H9 (cell line): Measurements from ENCODE around the gene LDHD. TPM values are rescaled to one million over a fixed set of nuclear protein-coding genes. Genes with fewer than 3 reads are reported as not detected.

Experiments
- DNase-seq: peaks from one replicate; pipeline ENCODE4 v3.0.0-alpha.2; 2017
- H2AFZ ChIP-seq: one replicate; pipeline ENCODE4 v1.6.1; 2013; ENCODE audit warnings: mild to moderate bottlenecking, low read length, control low read depth, moderate library complexity
- H2AK5ac ChIP-seq: 2 replicates; pipeline ENCODE4 v1.6.1; 2013; ENCODE audit warnings: low read length, control low read depth, mixed read lengths; ENCODE audit not compliant: insufficient read length
- H2BK120ac ChIP-seq: one replicate; pipeline ENCODE4 v1.6.1; 2013; ENCODE audit warnings: low read depth, mild to moderate bottlenecking, low read length, control low read depth, inconsistent platforms; ENCODE audit not compliant: poor library complexity, severe bottlenecking
- H2BK12ac ChIP-seq: 2 replicates; pipeline ENCODE4 v1.6.1; 2013; ENCODE audit warnings: low read length, control low read depth, mixed read lengths, low read depth; ENCODE audit not compliant: insufficient read length
- H2BK15ac ChIP-seq: 2 replicates; pipeline ENCODE4 v1.6.1; 2013; ENCODE audit warnings: low read depth, low read length, control low read depth
- H2BK20ac ChIP-seq: one replicate; pipeline ENCODE4 v1.6.1; 2013; ENCODE audit warnings: low read depth, mild to moderate bottlenecking, low read length, control low read depth, inconsistent platforms; ENCODE audit not compliant: poor library complexity, severe bottlenecking
- H2BK5ac ChIP-seq: 2 replicates; pipeline ENCODE4 v1.6.1; 2013; ENCODE audit warnings: low read length, control low read depth, mixed read lengths; ENCODE audit not compliant: insufficient read length
- H3K14ac ChIP-seq: 2 replicates; pipeline ENCODE4 v1.6.1; 2013; ENCODE audit warnings: low read length, control low read depth; ENCODE audit not compliant: insufficient read depth
- H3K18ac ChIP-seq: 2 replicates; pipeline ENCODE4 v1.6.1; 2013; ENCODE audit warnings: low read depth, mild to moderate bottlenecking, mixed read lengths, low read length, control low read depth; ENCODE audit not compliant: insufficient read length
- H3K23ac ChIP-seq: 2 replicates; pipeline ENCODE4 v1.6.1; 2013; ENCODE audit warnings: low read length, control low read depth, mixed read lengths, low read depth; ENCODE audit not compliant: insufficient read length
- H3K23me2 ChIP-seq: 2 replicates; pipeline ENCODE4 v1.6.1; 2013; ENCODE audit warnings: low read depth, mild to moderate bottlenecking, mixed read lengths, low read length, control low read depth; ENCODE audit not compliant: insufficient read length, poor library complexity, severe bottlenecking
- H3K27ac ChIP-seq: 2 replicates; pipeline ENCODE4 v1.5.1; 2013; ENCODE audit warnings: low read length, control low read depth, mixed read lengths, low read depth; ENCODE audit not compliant: insufficient read length
- H3K27me3 ChIP-seq: 2 replicates; pipeline ENCODE4 v1.6.1; 2013; ENCODE audit warnings: low read length, control low read depth, inconsistent platforms; ENCODE audit not compliant: insufficient read depth
- H3K4ac ChIP-seq: 2 replicates; pipeline ENCODE4 v1.6.1; 2013; ENCODE audit warnings: low read depth, mild to moderate bottlenecking, control low read depth, inconsistent platforms, low read length, moderate library complexity
- H3K4me1 ChIP-seq: 2 replicates; pipeline ENCODE4 v1.6.1; 2013; ENCODE audit warnings: low read length, control low read depth, inconsistent platforms; ENCODE audit not compliant: insufficient read depth
- H3K4me2 ChIP-seq: 2 replicates; pipeline ENCODE4 v1.6.1; 2013; ENCODE audit warnings: low read length, control low read depth, mixed read lengths; ENCODE audit not compliant: insufficient read length, insufficient read depth
- H3K56ac ChIP-seq: 2 replicates; pipeline ENCODE4 v1.6.1; 2013; ENCODE audit warnings: low read depth, mild to moderate bottlenecking, mixed read lengths, low read length, control low read depth; ENCODE audit not compliant: insufficient read length
- H3K79me1 ChIP-seq: 2 replicates; pipeline ENCODE4 v1.6.1; 2013; ENCODE audit warnings: low read depth, mild to moderate bottlenecking, moderate library complexity, low read length, control low read depth, inconsistent platforms; ENCODE audit not compliant: insufficient read depth, poor library complexity, severe bottlenecking
- H3K79me2 ChIP-seq: 2 replicates; pipeline ENCODE4 v1.6.1; 2013; ENCODE audit warnings: low read length, control low read depth, inconsistent platforms; ENCODE audit not compliant: insufficient read depth
- H3K9ac ChIP-seq: 2 replicates; pipeline ENCODE4 v1.6.1; 2013; ENCODE audit warnings: low read length, control low read depth, mixed read lengths; ENCODE audit not compliant: insufficient read length; ENCODE audit errors: extremely low read depth
- H3K9me3 ChIP-seq: one replicate; pipeline ENCODE4 v1.6.1; 2013; ENCODE audit warnings: low read depth, low read length, inconsistent platforms; ENCODE audit not compliant: control insufficient read depth
- H3T11ph ChIP-seq: one replicate; pipeline ENCODE4 v1.6.1; 2013; ENCODE audit warnings: mild to moderate bottlenecking, low read length, control low read depth, inconsistent platforms
- H4K20me1 ChIP-seq: one replicate; pipeline ENCODE4 v1.6.1; 2013; ENCODE audit not compliant: control insufficient read depth, insufficient read length, insufficient read depth
- H4K5ac ChIP-seq: 2 replicates; pipeline ENCODE4 v1.6.1; 2013; ENCODE audit warnings: low read depth, mild to moderate bottlenecking, mixed read lengths, low read length, control low read depth; ENCODE audit not compliant: insufficient read length
- H4K8ac ChIP-seq: replicated peaks from 2 replicates; pipeline ENCODE4 v1.6.1; 2013; ENCODE audit warnings: low read length, control low read depth, mixed read lengths, low read depth; ENCODE audit not compliant: insufficient read length
- H4K91ac ChIP-seq: 2 replicates; pipeline ENCODE4 v1.6.1; 2013; ENCODE audit warnings: low read depth, mild to moderate bottlenecking, moderate library complexity, mixed read lengths, low read length, control low read depth; ENCODE audit not compliant: insufficient read length
- H3K27ac Mint-ChIP-seq, 3 experiments: 2 replicates in 2 of 3; 3 replicates in 1 of 3; pipeline ENCODE4 v1.8.0; 2020 to 2021; ENCODE audit warnings: mixed read lengths in 3 of 3, mild to moderate bottlenecking in 1 of 3, moderate library complexity in 1 of 3
- H3K27me3 Mint-ChIP-seq: 2 replicates; pipeline ENCODE4 v1.8.0; 2021; ENCODE audit warnings: low read depth, mild to moderate bottlenecking, moderate library complexity, mixed read lengths
- H3K36me3 Mint-ChIP-seq, 3 experiments: 2 replicates in 2 of 3; 3 replicates in 1 of 3; pipeline ENCODE4 v1.8.0; 2020 to 2021; ENCODE audit warnings: low read depth in 3 of 3, mixed read lengths in 3 of 3; ENCODE audit not compliant: insufficient read depth in 1 of 3
- H3K4me1 Mint-ChIP-seq, 2 experiments: 2 replicates each; pipeline ENCODE4 v1.8.0; 2020; ENCODE audit warnings: mixed read lengths in 2 of 2
- H3K4me3 Mint-ChIP-seq, 2 experiments: 2 replicates in 1 of 2; 3 replicates in 1 of 2; pipeline ENCODE4 v1.8.0; 2020 to 2021; ENCODE audit warnings: mild to moderate bottlenecking in 2 of 2, mixed read lengths in 2 of 2, moderate library complexity in 1 of 2
- H3K9me3 Mint-ChIP-seq, 2 experiments: 2 replicates in 1 of 2; 3 replicates in 1 of 2; pipeline ENCODE4 v1.8.0; 2020; ENCODE audit warnings: mild to moderate bottlenecking in 2 of 2, mixed read lengths in 2 of 2, moderate library complexity in 1 of 2
- WGBS: extraction: QIAGEN DNeasy Blood & Tissue Kit; methylation state at CpG from one replicate; pipeline ENCODE4 v1.1.7; 2013; ENCODE audit warnings: missing lambda C conversion rate, low lambda C conversion rate, mixed read lengths; ENCODE audit not compliant: insufficient read length; ENCODE audit errors: extremely low coverage; 5-methylcytosine and 5-hydroxymethylcytosine counted together
- total RNA-seq: library from RNA; stranded (reverse); gene quantifications from 2 replicates; pipeline ENCODE4 v1.2.1, GENCODE V29; 2021
- TF ChIP-seq, protein P1 (sequence below): fragments of 200-600 bp; sonication (generic); conservative IDR thresholded peaks from 3 replicates; pipeline ENCODE4 v1.8.0; 2021; ENCODE audit warnings: antibody characterized with exemption, mild to moderate bottlenecking

LDHD gene
- total RNA-seq, 1 experiment from 2014 or later, result 14.7 TPM

DNA sequence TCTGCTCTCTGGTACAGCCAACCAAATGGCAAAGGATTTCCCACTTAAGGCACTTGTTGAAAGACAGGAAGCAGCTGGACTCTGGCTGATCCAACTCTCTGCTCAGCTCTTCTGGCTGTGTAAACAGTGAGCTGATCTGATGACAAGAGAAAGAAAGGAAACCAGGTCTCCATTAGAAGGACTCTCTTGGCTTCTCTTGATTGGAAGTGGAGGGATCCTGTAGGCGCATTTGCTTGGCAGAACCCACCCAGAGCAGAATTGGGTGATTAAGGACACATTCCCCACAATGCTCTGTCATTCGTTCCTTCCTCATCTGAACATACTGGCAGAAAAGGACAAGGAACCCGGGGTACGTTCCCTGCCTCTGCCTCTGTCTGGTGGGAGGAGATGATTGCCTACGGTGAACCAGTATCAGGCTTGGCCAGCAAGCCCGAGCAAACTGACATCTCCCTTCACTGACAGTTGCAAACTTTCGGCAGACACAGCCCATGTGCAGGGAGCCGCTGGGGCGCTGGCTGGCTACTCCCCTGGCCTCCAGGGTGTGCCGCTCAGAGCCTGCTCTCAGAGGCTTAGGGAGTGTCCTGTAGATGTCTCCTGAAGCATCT is 29.1 kb downstream of the LDHD start:
- no peak overlapping the region for H4K8ac ChIP-seq
- H3K4me1 ChIP-seq, result peaks cover 3% of the 10 kb centered on the region; the same call in 1 of the 2 replicates
- H3K79me1 ChIP-seq, result no peaks in the 10 kb centered on the region
- no peak overlapping the region for H2AFZ ChIP-seq
- no peak overlapping the region for H3K27ac ChIP-seq
- H2BK15ac ChIP-seq, result no peak overlapping the region
- no peaks in the 10 kb centered on the region for H3K27me3 Mint-ChIP-seq
- no peak overlapping the region for H4K91ac ChIP-seq
- no peak overlapping the region for H3K9ac ChIP-seq
- TF ChIP-seq, protein P1, sequence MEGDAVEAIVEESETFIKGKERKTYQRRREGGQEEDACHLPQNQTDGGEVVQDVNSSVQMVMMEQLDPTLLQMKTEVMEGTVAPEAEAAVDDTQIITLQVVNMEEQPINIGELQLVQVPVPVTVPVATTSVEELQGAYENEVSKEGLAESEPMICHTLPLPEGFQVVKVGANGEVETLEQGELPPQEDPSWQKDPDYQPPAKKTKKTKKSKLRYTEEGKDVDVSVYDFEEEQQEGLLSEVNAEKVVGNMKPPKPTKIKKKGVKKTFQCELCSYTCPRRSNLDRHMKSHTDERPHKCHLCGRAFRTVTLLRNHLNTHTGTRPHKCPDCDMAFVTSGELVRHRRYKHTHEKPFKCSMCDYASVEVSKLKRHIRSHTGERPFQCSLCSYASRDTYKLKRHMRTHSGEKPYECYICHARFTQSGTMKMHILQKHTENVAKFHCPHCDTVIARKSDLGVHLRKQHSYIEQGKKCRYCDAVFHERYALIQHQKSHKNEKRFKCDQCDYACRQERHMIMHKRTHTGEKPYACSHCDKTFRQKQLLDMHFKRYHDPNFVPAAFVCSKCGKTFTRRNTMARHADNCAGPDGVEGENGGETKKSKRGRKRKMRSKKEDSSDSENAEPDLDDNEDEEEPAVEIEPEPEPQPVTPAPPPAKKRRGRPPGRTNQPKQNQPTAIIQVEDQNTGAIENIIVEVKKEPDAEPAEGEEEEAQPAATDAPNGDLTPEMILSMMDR, result no peak
- no peak overlapping the region for H3K56ac ChIP-seq
- H2AK5ac ChIP-seq, result no peak overlapping the region
- no peak overlapping the region for H3K4me2 ChIP-seq
- no peak overlapping the region for H2BK120ac ChIP-seq
- H3K9me3 ChIP-seq, result no peaks in the 10 kb centered on the region
- no peaks in the 10 kb centered on the region for H4K20me1 ChIP-seq
- no peak overlapping the region for H2BK12ac ChIP-seq
- peak overlapping the region in 1 of 3 experiments; percentile 1; a peak in 1 of 7 replicates for H3K27ac Mint-ChIP-seq
- no peak for DNase-seq
- H3K4me1 Mint-ChIP-seq, result peaks cover 38 to 50% of the 10 kb centered on the region in 2 experiments
- peaks cover 2 to 13% (median 5%) of the 10 kb centered on the region in 3 experiments; a peak in 5 of 7 replicates for H3K36me3 Mint-ChIP-seq
- H2BK5ac ChIP-seq, result no peak overlapping the region
- no peaks in the 10 kb centered on the region for H3K9me3 Mint-ChIP-seq
- no peak overlapping the region for H3T11ph ChIP-seq
- H3K4me3 Mint-ChIP-seq, result no peak overlapping the region
- no CpG with 5 or more reads among the region's 10 CpGs for WGBS
- H3K27me3 ChIP-seq, result no peaks in the 10 kb centered on the region
- no peak overlapping the region for H4K5ac ChIP-seq
- peaks cover 3% of the 10 kb centered on the region; the same call in 1 of the 2 replicates for H3K79me2 ChIP-seq
- H3K23me2 ChIP-seq, result no peaks in the 10 kb centered on the region
- H2BK20ac ChIP-seq, result no peak overlapping the region
- no peak overlapping the region for H3K18ac ChIP-seq
- no peak overlapping the region for H3K4ac ChIP-seq
- H3K14ac ChIP-seq, result no peak overlapping the region; the same call in 1 of the 2 replicates
- no peak overlapping the region for H3K23ac ChIP-seq
